Thyroid gland (tissue), 4 donors: Measurements from ENCODE around the gene ATP23.

ENCODE experiments used
- POLR2A ChIP-seq, 2 donors: fragments of 450-650 bp; IDR thresholded peaks; one replicate each; pipeline ENCODE4 v1.6.1; 2017; ENCODE audit warnings: antibody characterized with exemption in 2 of 2, mild to moderate bottlenecking in 2 of 2, moderate library complexity in 1 of 2
- TF ChIP-seq, protein P1 (sequence below), 6 experiments: fragments of 200-600 bp in 3 of 6; fragments of 450-650 bp in 3 of 6; sonication (generic) in 3 of 6; IDR thresholded peaks; one replicate each; pipeline ENCODE4 v1.5.1; 2016 to 2019; ENCODE audit warnings: antibody characterized with exemption in 6 of 6, mild to moderate bottlenecking in 2 of 6, inconsistent platforms in 1 of 6, moderate library complexity in 1 of 6

DNA sequence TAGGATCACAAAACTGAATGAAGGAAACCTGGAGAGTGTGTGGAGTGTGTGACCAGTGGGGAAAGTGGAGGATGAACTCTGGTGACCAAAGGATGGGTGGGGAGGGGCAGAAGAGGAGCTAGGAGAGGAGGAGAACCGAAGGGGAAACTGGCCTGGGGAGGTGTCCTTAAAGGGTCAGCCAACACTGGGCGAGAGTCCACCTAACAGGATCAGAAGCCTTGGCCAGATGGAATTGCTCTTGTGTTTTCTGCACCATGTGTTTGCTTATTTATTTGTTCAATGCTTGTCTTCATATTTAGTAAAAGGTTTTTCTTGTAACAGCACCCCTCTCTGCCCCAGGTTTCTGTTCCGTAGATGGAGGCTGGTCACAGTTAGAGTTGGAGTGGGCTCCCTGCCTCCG is 34.5 kb upstream of the ATP23 start:
- TF ChIP-seq, protein P1, sequence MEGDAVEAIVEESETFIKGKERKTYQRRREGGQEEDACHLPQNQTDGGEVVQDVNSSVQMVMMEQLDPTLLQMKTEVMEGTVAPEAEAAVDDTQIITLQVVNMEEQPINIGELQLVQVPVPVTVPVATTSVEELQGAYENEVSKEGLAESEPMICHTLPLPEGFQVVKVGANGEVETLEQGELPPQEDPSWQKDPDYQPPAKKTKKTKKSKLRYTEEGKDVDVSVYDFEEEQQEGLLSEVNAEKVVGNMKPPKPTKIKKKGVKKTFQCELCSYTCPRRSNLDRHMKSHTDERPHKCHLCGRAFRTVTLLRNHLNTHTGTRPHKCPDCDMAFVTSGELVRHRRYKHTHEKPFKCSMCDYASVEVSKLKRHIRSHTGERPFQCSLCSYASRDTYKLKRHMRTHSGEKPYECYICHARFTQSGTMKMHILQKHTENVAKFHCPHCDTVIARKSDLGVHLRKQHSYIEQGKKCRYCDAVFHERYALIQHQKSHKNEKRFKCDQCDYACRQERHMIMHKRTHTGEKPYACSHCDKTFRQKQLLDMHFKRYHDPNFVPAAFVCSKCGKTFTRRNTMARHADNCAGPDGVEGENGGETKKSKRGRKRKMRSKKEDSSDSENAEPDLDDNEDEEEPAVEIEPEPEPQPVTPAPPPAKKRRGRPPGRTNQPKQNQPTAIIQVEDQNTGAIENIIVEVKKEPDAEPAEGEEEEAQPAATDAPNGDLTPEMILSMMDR (IDR thresholded peaks at IDR 0.05) = no peak
- TF ChIP-seq POLR2A (IDR thresholded peaks at IDR 0.05) = no peak
